GM12801 (cell line): Measurements from ENCODE around the gene DAP.

Source experiments
- TF ChIP-seq, protein P1 (sequence below): IDR thresholded peaks from one replicate; pipeline ENCODE4 v1.5.1; 2011; ENCODE audit warnings: control low read depth; ENCODE audit not compliant: insufficient read length; ENCODE audit errors: extremely low read depth

Gene DAP

DNA sequence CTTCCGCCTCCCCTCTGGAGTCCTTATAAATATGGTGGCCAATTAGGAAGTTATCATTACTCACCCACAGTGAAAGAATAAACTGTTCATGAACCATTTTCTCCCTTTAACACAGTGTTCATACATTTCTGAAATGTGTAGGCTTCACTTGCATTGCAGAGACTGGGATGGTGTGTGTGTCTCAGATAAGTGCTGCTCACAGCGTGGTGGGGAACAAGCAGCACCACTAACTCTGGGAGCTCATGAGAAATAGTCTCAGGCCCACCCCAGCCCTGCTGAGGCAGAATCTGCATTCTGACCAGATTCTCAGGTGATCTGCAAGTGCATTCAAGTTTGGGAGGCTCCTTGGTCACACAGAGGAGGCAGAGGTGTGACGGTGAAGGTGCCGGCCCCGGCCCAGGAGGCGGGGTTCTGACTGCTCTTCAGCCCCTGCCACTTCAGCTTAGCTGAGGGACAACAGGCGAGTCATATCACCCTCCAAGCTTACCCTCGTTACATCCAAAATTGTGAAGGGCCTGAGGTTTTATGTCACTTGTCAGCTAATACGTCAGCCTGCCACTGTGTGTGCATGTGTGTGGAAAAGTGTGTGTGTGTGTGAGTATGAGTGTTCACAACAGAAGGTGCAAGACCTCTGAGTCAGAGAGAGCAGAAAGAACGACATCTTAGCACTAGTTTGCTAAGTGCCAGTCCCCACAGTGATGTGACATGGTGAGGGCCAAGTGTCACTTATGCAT is 34.7 kb downstream of the DAP start:
- TF ChIP-seq, protein P1, sequence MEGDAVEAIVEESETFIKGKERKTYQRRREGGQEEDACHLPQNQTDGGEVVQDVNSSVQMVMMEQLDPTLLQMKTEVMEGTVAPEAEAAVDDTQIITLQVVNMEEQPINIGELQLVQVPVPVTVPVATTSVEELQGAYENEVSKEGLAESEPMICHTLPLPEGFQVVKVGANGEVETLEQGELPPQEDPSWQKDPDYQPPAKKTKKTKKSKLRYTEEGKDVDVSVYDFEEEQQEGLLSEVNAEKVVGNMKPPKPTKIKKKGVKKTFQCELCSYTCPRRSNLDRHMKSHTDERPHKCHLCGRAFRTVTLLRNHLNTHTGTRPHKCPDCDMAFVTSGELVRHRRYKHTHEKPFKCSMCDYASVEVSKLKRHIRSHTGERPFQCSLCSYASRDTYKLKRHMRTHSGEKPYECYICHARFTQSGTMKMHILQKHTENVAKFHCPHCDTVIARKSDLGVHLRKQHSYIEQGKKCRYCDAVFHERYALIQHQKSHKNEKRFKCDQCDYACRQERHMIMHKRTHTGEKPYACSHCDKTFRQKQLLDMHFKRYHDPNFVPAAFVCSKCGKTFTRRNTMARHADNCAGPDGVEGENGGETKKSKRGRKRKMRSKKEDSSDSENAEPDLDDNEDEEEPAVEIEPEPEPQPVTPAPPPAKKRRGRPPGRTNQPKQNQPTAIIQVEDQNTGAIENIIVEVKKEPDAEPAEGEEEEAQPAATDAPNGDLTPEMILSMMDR: no peak

GRCh38 chr5:10725636-10726035 is 35.4 kb downstream of the DAP start:
- TF ChIP-seq, protein P1: no peak

DNA sequence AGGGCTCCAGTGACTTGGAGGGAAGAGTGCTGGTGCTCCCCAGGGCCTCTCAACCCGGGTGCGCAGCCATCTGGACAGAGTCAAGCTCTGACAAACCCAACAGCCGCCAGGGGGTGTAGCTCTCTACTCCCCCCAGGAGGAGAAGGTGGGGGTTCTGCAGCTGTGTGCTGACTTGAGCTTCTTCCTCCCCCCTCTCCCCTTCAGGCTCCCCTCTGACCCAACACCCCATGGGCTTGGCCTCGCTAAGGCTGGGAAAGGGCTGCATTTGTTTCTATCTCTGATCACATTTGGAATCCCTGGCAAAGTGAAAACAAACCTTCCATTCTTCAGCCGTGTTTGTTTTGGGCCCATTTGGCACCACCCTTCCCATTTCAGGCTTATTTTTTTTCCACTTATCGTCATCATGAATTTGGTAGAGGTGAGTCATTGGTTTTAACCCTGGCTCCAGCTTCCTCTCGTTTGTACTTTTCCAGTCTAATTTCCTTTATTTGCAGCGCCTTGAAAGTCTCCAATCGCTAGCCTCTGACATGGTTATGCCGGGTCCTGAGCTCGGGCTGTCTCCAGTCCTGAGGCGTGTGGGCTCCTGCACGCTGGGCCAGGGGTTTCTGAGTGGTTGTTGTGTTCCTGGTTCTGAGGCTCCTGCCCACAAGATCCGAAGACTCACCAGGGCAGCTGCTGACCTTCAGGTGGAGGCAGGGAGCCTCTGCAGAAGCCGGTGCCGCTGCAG is 36.1 kb downstream of the DAP start:
- TF ChIP-seq, protein P1: no peak

DNA sequence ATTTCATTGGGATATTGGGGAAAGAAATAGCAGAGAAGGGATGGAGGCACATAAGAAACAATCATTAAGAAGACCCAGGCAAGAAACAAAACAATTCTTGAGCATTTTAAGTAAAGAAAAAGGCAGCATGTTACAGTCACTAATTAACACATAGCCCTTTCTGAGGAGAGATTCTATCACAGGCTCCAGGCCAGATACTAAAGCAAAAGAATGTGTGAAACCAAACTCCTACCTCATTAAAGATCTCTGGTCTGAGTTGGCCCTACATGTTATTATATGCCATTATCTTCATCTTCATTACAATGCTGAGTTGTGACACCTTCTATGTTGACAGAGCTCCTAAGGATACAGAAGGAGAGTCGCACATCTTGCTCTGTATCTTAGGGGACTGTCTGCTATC is 37.5 kb downstream of the DAP start:
- TF ChIP-seq, protein P1: no peak

GRCh38 chr5:10719965-10720364 is 41.1 kb downstream of the DAP start:
- TF ChIP-seq, protein P1: no peak

DNA sequence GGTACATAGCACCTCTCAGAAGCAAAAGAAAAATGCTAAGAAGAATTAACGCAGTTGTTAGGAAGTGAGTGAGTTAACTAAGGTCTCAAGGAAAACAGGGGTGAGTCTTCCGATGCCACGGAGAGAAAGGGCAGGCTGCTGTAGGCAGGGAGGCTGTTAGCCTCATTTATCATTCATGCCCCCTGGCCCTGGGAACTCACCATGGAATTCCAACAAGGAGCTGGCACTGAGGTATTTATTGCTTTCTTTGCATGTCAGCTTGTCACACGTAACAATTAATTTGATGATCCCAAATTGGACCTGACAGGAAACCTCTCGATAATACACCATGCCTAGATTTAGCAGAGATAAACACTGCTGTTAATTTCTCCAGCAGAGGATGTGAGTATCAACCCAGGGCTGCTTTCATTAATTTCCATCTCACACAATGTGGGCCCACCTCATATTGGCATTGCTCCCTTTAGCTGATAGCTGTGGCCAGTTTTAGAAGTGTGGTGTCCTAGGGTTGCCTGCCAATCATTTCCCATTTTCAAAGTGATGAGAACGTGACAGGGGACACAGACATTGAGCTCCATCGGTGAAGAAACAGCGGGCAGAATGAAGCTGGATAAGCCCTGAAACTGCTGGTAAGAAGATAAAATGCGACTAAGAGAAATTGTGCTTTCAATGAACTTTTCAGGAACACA is 45.3 kb downstream of the DAP start:
- TF ChIP-seq, protein P1: no peak
